GM13977 (cell line): ENCODE measurements around the gene PGLYRP3.
"Not testable (repeated sequence)": the region's sequence is repeated elsewhere in the genome, so short reads cannot be mapped to it uniquely, and the experiment has no call there.

Experiments used
- DNase-seq: peaks from one replicate; pipeline ENCODE4 v3.0.0; 2012; ENCODE audit warnings: low spot score
- CTCF ChIP-seq: IDR thresholded peaks from 2 replicates; pipeline ENCODE4 v1.5.1; 2012; ENCODE audit warnings: mild to moderate bottlenecking, control low read depth; ENCODE audit not compliant: insufficient read depth; ENCODE audit errors: extremely low read depth, missing control alignments
- in situ Hi-C: fragments of 300-500 bp; cut with MboI; formaldehyde crosslinking; loops from one replicate; pipeline ENCODE4 v1.12.0; 2022; ENCODE audit warnings: low sequenced_read_pairs, low pct_unique_long_range_greater_than_20kb, mixed read lengths, inconsistent platforms; ENCODE audit not compliant: unreplicated experiment

The PGLYRP3 gene

DNA sequence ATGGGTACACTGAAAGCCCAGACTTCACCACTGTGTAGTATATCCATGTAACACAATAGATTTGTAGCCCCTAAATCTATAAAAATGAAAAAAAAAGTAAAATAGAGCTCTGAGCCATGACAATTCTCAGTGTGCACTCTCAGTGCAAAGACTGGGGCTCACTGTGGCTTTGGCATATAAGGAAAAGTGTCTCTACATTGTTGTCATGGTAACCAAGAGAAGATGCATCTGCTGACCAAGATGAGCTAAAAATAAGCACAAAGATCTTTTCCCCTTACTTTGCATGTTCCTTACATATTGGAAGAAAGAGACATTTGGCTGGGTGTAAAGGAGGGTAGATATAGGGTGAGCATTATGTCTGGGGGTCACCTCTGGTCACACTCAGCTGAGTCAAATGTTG is 23.9 kb upstream of the PGLYRP3 start:
- TF ChIP-seq CTCF: no peak
- in situ Hi-C loops: no loop called here

DNA sequence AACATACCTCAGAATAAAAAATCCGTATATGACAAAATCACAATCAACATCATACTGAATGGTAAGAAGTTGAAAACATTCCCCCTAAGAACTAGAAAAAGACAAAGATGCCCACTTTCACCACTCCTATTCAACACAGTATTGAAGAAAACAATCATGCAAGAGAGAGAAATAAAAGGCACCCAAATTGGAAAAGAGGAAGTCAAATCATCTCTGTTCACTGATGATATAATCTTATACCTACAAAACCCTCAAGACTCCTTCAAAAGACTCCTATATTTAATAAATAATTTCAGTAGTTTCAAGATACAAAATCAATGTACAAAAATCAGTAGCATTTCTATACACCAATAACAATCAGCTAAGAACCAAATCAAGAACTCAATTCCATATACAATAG is 21.1 kb upstream of the PGLYRP3 start:
- TF ChIP-seq CTCF: no peak
- DNase-seq: no peak
- in situ Hi-C loops: no loop called here

More for the DNA sequence above, 23.9 kb upstream of the PGLYRP3 start:
- no peak for DNase-seq

GRCh38 chr1:153324912-153325311 is 12.2 kb upstream of the PGLYRP3 start:
- DNase-seq: no peak
- in situ Hi-C loops: no loop called here
- TF ChIP-seq CTCF: no peak

DNA sequence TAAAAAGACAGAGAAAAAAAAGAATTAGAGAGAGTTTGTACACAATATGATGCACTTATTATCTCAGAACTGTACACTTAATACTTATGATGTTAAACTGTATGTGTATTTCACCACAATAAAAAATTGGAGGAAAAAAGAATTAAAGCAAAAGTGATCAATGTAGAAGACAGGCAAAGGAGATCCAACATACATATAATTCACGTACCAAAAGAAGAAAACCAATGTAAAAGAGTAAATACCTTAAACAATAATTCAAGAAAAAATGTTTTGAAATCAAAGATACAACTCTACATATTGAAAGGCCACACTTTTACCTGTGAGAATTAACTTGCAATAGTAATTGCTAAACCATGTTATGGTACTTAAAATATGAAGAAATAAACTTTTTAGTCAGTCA is 9.8 kb upstream of the PGLYRP3 start:
- no peak for TF ChIP-seq CTCF
- in situ Hi-C loops: no loop called here
- DNase-seq: no peak

DNA sequence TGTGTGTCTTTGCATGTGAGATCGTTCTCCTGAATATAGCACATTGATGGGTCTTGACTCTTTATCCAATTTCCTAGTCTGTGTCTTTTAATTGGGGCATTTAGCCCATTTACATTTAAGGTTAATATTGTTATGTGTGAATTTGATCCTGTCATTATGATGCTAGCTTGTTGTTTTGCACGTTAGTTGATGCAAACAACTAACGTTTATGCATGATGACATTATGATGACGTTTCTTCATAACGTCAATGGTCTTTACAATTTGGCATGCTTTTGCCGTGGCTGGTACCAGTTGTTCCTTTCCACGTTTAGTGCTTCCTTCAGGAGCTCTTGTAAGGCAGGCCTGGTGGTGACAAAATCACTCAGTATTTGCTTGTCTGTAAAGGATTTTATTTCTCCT is 5.4 kb upstream of the PGLYRP3 start:
- in situ Hi-C loops, DNase-seq: not testable (repeated sequence)

DNA sequence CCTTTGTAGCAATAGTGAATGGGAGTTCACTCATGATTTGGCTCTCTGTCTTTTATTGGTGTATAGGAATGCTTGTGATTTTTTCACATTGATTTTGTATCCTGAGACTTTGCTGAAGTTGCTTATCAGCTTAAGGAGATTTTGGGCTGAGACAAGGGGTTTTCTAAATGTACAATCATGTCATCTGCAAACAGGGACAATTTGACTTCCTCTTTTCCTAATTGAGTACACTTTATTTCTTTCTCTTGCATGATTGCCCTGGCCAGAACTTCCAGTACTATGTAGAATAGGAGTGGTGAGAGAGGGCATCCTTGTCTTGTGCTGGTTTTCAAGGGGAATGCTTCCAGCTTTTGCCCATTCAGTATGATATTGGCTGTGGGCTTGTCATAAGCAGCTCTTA is 3.3 kb upstream of the PGLYRP3 start:
- DNase-seq, in situ Hi-C loops: not testable (repeated sequence)

- in situ Hi-C loops, DNase-seq: not testable (repeated sequence)
Observed at GRCh38 chr1:153314388-153314787, 1.6 kb upstream of the PGLYRP3 start.

DNA sequence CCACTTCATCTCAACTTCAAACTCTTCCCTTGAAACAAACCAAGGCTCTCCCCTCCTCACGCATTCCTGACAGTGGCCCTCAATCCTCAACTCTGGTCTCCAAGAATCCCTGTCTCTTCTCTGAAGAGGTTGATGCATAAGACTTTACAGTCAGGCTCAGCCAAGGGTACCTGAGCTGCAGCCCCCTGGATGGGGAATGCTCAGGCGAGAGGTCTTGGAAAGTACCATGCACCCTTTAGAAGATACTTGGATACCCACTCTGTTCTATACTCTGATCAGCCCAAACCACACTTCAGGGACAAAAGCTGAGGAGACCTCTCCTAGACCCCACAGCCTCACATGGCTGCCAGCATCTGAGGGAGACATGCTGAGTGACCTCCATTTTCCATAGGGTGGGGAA is 536 bp upstream of the PGLYRP3 start:
- in situ Hi-C loops: no loop called here
- DNase-seq: no peak
- TF ChIP-seq CTCF: no peak
